GM18505 (cell line): ENCODE data around the gene U2AF1.
A peak's percentile ranks its signal among the peaks of the same experiment; 100 is the strongest.
"Not testable (repeated sequence)": the region's sequence is repeated elsewhere in the genome, so short reads cannot be mapped to it uniquely, and the experiment has no call there.

Source experiments
- ATAC-seq: cut with Tn5 transposase; IDR thresholded peaks from one replicate; pipeline ENCODE4 v1.9.1; 2021; ENCODE audit not compliant: unreplicated experiment

U2AF1 gene, protein sequence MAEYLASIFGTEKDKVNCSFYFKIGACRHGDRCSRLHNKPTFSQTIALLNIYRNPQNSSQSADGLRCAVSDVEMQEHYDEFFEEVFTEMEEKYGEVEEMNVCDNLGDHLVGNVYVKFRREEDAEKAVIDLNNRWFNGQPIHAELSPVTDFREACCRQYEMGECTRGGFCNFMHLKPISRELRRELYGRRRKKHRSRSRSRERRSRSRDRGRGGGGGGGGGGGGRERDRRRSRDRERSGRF

GRCh38 chr21:43106965-43107793, at the start of gene U2AF1:
U2AF1 (minus strand) TSS chr21:43107570; CDS start chr21:43107494, 76 bp downstream.
- ATAC-seq, result peak; percentile 65

DNA sequence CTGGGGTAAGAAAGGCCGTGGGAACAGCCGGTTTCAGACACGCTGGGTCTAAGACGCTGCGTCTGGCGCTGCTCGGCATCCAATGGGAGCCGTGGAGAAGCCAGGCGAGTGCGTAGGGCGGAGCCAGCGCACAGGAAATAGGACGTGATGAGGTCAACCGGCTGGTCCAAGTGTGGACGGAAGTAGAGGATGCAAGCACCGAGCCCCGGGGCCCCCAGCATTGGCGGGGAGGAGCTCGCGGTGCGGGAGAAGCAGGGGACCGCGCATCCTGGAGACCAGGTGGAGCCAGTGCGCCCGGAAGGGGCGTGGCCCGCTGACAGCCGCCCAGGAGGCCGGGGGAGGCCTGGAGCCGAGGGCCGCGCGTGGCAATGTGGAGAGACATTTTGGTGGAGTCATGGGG, 46.2 kb upstream of the U2AF1 start:
- ATAC-seq, result not testable (repeated sequence)

DNA sequence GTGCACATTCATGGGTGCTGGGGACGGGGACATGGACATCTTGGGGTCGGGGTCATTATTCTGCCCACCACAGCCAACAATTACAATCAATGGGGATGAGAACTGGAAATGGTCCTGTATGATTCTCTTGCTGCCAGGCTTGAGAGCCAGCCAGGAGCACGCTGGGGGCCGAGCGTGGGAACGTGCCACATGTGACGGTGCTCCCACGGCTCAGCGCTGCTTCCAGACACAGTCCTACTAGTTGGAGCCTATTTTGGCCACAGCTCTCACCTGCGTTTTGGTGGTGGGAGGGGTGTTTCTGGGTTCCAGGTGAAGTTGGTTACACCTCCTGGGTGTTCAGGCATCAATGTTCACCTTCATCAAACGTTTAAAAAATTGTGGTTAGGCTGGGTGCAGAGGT, 42.0 kb upstream of the U2AF1 start:
- ATAC-seq, result not testable (repeated sequence)

DNA sequence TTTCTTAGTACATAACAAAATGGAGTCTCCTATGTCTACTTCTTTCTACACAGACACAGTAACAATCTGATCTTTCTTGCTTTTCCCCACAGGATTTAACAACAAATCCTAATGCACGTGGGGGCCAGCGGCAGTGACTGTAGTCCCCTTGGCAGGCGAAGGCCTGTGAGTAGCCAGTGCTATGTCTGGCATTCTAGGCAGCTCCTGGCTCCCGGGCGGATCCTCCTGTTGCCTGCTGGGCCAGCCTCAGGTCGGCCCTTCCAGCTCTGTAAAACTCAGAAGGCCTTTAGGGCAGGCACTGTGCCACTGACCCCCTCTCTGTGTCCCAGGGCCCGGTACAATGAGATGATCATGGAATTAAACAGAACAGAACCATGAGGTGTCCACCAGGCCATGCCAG, 40.6 kb upstream of the U2AF1 start:
- not testable (repeated sequence) for ATAC-seq

GRCh38 chr21:43146637-43147036, 39.3 kb upstream of the U2AF1 start:
- ATAC-seq, result not testable (repeated sequence)

- ATAC-seq, result not testable (repeated sequence)
Observed at GRCh38 chr21:43141407-43141806, 34.0 kb upstream of the U2AF1 start.

DNA sequence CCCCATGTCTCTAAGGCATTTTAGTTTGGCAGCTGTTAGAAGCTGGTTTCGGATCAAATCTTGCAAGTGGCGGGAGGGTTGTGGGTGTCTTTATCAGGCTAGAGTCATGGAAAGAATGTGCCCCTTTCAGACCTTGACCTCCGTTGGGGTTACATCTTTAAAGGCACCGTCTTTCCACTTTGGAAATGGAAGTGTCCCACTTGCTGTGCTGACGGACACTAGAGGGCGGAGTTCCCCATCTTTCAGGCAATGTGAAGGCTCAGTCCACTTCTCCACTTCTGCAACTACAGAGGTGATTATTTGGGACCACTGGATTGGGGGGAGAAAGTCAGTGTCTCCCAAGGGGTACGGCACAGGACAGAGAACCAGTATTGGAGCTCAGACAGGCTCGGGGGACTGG, 31.6 kb upstream of the U2AF1 start:
- ATAC-seq, result not testable (repeated sequence)

GRCh38 chr21:43134520-43134919, 27.1 kb upstream of the U2AF1 start:
- not testable (repeated sequence) for ATAC-seq

DNA sequence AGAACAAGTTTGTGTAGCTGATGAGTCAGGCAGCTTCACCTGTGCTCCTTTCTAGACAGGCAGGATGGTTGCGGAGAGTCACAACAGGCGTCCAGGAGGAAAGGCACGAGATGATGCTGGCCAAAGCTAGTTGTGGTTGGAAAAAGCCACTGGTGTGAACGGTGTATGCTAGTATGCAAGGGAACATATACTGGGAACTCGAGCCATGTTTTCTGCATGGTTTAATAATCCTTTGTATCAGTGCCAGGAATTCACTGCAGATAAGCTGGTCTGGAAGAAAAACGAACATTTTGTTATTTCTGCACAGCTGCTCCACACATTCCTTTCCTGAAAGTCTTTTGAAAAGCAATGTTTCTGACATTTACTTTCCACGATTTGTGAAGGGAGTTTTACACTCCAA, 22.7 kb upstream of the U2AF1 start:
- not testable (repeated sequence) for ATAC-seq

DNA sequence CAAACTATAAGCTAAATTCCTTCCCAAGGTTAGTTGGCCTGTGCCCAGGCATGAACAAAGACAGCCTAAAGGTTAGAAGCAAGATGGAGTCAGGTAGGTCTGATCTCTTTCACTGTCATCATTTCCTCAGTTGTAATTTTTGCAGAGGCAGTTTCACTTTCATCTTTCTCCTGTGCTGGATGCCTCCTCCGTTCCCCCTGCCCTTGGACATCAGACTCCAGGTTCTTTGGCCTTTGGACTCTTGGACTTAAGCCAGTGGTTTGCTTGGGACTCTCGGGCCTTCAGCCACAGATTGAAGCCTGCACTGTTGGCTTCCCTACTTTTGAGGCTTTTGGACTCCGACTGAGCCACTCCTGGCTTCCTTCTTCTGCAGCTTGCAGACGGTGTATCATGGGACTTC, 8.6 kb upstream of the U2AF1 start:
- ATAC-seq, result not testable (repeated sequence)

GRCh38 chr21:43114483-43114882, 7.1 kb upstream of the U2AF1 start:
- not testable (repeated sequence) for ATAC-seq

DNA sequence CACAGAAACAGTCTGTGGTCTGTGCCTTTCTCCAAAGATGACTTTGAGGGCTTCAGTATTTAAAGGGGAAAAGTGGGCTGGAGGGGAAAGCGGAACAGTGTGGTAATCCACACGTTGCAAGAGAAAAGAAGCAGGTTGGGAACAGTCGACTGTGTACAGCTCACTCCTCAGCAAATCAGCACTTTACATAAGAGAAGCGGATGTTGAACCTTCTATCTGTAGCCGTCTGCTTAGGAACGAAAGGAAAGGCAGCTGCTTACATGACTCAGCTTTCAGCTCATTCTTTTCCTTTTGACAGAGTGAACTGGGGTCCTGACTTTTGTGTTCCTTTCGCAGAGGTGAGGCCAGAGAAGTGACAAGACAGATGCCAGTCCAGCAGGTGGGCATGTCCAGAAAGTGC, 1.6 kb upstream of the U2AF1 start:
- ATAC-seq, result not testable (repeated sequence)

DNA sequence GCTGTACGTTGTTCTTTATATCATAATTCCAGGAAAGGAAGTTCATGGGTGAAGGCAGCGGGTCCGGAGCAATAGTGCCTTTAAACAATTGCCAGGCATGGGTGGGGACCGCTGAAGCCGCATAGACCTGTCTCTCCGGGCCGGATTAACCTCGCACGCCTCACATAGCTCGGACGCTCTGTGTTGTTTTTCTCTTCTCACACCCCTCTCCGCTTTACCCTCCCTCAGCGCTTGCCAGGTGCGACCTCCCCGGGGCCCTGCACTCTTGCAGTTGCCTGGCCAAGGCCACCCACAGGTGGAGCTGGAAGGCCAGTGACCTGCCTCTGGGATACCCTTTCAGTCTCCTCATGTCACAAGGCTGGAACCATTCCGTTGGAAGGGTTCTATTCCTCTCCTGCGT, 807 bp upstream of the U2AF1 start:
- not testable (repeated sequence) for ATAC-seq

- ATAC-seq, result not testable (repeated sequence)
Observed at GRCh38 chr21:43107794-43108137, 396 bp upstream of the U2AF1 start.

GRCh38 chr21:43104642-43105041, 2.7 kb downstream of the U2AF1 start:
- ATAC-seq, result not testable (repeated sequence)

- not testable (repeated sequence) for ATAC-seq
Observed at GRCh38 chr21:43102281-43102680, 5.1 kb downstream of the U2AF1 start.

- not testable (repeated sequence) for ATAC-seq
Observed at GRCh38 chr21:43101676-43102075, 5.7 kb downstream of the U2AF1 start.

DNA sequence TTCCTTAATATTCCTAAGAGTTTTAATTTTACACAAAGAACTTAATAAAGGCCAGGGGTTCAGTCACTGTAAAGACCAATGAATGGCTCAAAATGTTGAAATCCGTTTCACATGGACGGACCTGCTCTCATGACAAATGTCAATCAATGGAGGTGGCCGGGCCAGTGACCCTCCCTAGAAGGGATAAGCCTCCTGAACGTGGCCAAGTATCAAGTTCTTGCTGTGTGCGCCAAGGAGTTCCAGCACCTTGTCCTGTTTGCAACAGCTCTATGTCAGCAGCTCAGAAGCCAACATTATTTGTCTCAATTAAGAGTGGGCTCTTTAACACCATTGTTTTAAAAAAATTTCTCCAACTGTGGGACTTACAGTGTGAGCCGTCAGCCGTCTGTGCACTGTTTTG, 6.4 kb downstream of the U2AF1 start:
- not testable (repeated sequence) for ATAC-seq

- ATAC-seq, result not testable (repeated sequence)
Observed at GRCh38 chr21:43091979-43092614, 15.3 kb downstream of the U2AF1 start.

GRCh38 chr21:43090947-43091346, 16.4 kb downstream of the U2AF1 start:
- not testable (repeated sequence) for ATAC-seq

DNA sequence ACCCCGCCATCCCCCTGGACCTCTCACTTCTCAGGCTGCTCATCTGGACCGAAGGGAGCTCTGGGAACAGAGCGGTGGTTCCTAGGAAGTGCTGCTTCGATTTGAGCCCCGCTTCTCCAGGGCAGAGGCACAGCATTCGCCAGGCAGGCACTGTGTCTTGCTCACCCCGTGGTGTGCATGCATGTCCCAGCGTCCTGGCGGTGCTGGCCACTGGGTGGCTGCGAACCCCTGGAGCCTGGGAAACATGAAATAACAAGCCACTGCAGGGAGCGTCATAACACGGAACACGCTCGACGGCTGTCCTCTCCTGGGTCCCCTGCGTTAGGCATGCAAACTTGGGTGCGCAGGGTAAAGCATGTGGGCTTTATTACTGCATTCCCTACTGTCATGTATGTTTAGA, 17.9 kb downstream of the U2AF1 start:
- ATAC-seq, result not testable (repeated sequence)
